HUES64 (cell line): ENCODE data around the gene CD2.

Experiments used
- H3K27ac ChIP-seq: 2 replicates; pipeline ENCODE4 v1.7.0; 2013; ENCODE audit warnings: low read depth, low read length, inconsistent platforms
- H3K27me3 ChIP-seq: 2 replicates; pipeline ENCODE4 v1.6.1; 2013; ENCODE audit warnings: mild to moderate bottlenecking, low read length; ENCODE audit not compliant: insufficient read depth
- H3K36me3 ChIP-seq: 2 replicates; pipeline ENCODE4 v1.6.1; 2013; ENCODE audit warnings: mild to moderate bottlenecking, low read length; ENCODE audit not compliant: insufficient read depth
- H3K4me1 ChIP-seq: 2 replicates; pipeline ENCODE4 v1.6.1; 2013; ENCODE audit warnings: mild to moderate bottlenecking, low read length, moderate library complexity; ENCODE audit not compliant: insufficient read depth
- H3K4me3 ChIP-seq: 2 replicates; pipeline ENCODE4 v1.5.1; 2013; ENCODE audit warnings: mild to moderate bottlenecking, low read length, moderate library complexity
- H3K9ac ChIP-seq: 2 replicates; pipeline ENCODE4 v1.6.1; 2013; ENCODE audit warnings: mild to moderate bottlenecking, low read depth, low read length
- H3K9me3 ChIP-seq: 2 replicates; pipeline ENCODE4 v1.6.1; 2013; ENCODE audit warnings: low read depth, low read length; ENCODE audit not compliant: insufficient read depth
- WGBS: fragments of 150-250, 120-280 bp; methylation state at CpG from one replicate; pipeline ENCODE4 v1.1.7; 2013; ENCODE audit warnings: missing lambda C conversion rate; 5-methylcytosine and 5-hydroxymethylcytosine counted together

Gene CD2

GRCh38 chr1:116733476-116734365, 20.5 kb upstream of the CD2 start:
- no peak overlapping the region for H3K4me3 ChIP-seq
- no peaks in the 10 kb centered on the region for H3K27me3 ChIP-seq
- no peak overlapping the region for H3K27ac ChIP-seq
- no peak overlapping the region for H3K9ac ChIP-seq
- no peaks in the 10 kb centered on the region for H3K4me1 ChIP-seq
- no peaks in the 10 kb centered on the region for H3K36me3 ChIP-seq
- WGBS = 96% methylated on average over 5 of the region's 5 CpGs
- H3K9me3 ChIP-seq = no peaks in the 10 kb centered on the region

GRCh38 chr1:116735246-116735645, 19.0 kb upstream of the CD2 start:
- WGBS = 88% methylated on average over 8 of the region's 8 CpGs
- Histone ChIP-seq H3K36me3 (no peaks in the 10 kb centered on the region), H3K4me3 (no peak overlapping the region), H3K9me3 (no peaks in the 10 kb centered on the region), H3K27me3 (no peaks in the 10 kb centered on the region), H3K4me1 (no peaks in the 10 kb centered on the region), H3K27ac (no peak overlapping the region), H3K9ac (no peak overlapping the region)

GRCh38 chr1:116737020-116737854, 17.0 kb upstream of the CD2 start:
- H3K27me3 ChIP-seq = no peaks in the 10 kb centered on the region
- H3K9ac ChIP-seq = no peak overlapping the region
- H3K9me3 ChIP-seq = peaks cover 8% of the 10 kb centered on the region; the same call in 1 of the 2 replicates
- 58% methylated on average over 8 of the region's 8 CpGs for WGBS
- H3K4me3 ChIP-seq = no peak overlapping the region
- no peak overlapping the region for H3K27ac ChIP-seq
- H3K36me3 ChIP-seq = no peaks in the 10 kb centered on the region
- no peaks in the 10 kb centered on the region for H3K4me1 ChIP-seq

- Histone ChIP-seq H3K4me3 (no peak overlapping the region), H3K27me3 (no peaks in the 10 kb centered on the region), H3K9me3 (peaks cover 13% of the 10 kb centered on the region), H3K9ac (no peak overlapping the region), H3K27ac (no peak overlapping the region), H3K36me3 (no peaks in the 10 kb centered on the region), H3K4me1 (no peaks in the 10 kb centered on the region)
- WGBS = 94% methylated on average over 7 of the region's 7 CpGs
Observed at GRCh38 chr1:116737855-116738321, 16.3 kb upstream of the CD2 start.

- H3K4me3 ChIP-seq = no peak overlapping the region
- H3K9me3 ChIP-seq = peaks cover 22% of the 10 kb centered on the region
- H3K4me1 ChIP-seq = no peaks in the 10 kb centered on the region
- no peaks in the 10 kb centered on the region for H3K36me3 ChIP-seq
- no peaks in the 10 kb centered on the region for H3K27me3 ChIP-seq
- H3K27ac ChIP-seq = no peak overlapping the region
- H3K9ac ChIP-seq = no peak overlapping the region
- WGBS = 92% methylated on average over 9 of the region's 9 CpGs
Observed at GRCh38 chr1:116738673-116739370, 15.4 kb upstream of the CD2 start.

- peaks cover 29% of the 10 kb centered on the region for H3K9me3 ChIP-seq
- WGBS = 97% methylated on average over 5 of the region's 7 CpGs
- H3K27me3 ChIP-seq = no peaks in the 10 kb centered on the region
- no peak overlapping the region for H3K9ac ChIP-seq
- no peaks in the 10 kb centered on the region for H3K36me3 ChIP-seq
- H3K27ac ChIP-seq = no peak overlapping the region
- no peaks in the 10 kb centered on the region for H3K4me1 ChIP-seq
- H3K4me3 ChIP-seq = no peak overlapping the region
Observed at GRCh38 chr1:116739371-116740012, 14.7 kb upstream of the CD2 start.

GRCh38 chr1:116740296-116740695, 13.9 kb upstream of the CD2 start:
- H3K27ac ChIP-seq = no peak overlapping the region
- H3K4me1 ChIP-seq = no peaks in the 10 kb centered on the region
- no peaks in the 10 kb centered on the region for H3K36me3 ChIP-seq
- 93% methylated on average over 6 of the region's 6 CpGs for WGBS
- H3K4me3 ChIP-seq = no peak overlapping the region
- no peaks in the 10 kb centered on the region for H3K27me3 ChIP-seq
- peaks cover 36% of the 10 kb centered on the region for H3K9me3 ChIP-seq
- H3K9ac ChIP-seq = no peak overlapping the region

- H3K4me1 ChIP-seq = no peaks in the 10 kb centered on the region
- H3K9ac ChIP-seq = no peak overlapping the region
- H3K27ac ChIP-seq = no peak overlapping the region
- peaks cover 38% of the 10 kb centered on the region for H3K9me3 ChIP-seq
- 96% methylated on average over 2 of the region's 2 CpGs for WGBS
- no peaks in the 10 kb centered on the region for H3K27me3 ChIP-seq
- no peak overlapping the region for H3K4me3 ChIP-seq
- no peaks in the 10 kb centered on the region for H3K36me3 ChIP-seq
Observed at GRCh38 chr1:116740746-116741145, 13.5 kb upstream of the CD2 start.

GRCh38 chr1:116741836-116742565, 12.2 kb upstream of the CD2 start:
- Histone ChIP-seq H3K4me3 (no peak overlapping the region), H3K9ac (no peak overlapping the region), H3K27ac (no peak overlapping the region), H3K9me3 (peaks cover 44% of the 10 kb centered on the region), H3K4me1 (no peaks in the 10 kb centered on the region), H3K27me3 (no peaks in the 10 kb centered on the region), H3K36me3 (no peaks in the 10 kb centered on the region)
- 97% methylated on average over 42 of the region's 42 CpGs for WGBS

GRCh38 chr1:116743535-116743934, 10.7 kb upstream of the CD2 start:
- no peaks in the 10 kb centered on the region for H3K27me3 ChIP-seq
- H3K36me3 ChIP-seq = no peaks in the 10 kb centered on the region
- no peaks in the 10 kb centered on the region for H3K4me1 ChIP-seq
- no peak overlapping the region for H3K9ac ChIP-seq
- 91% methylated on average over 4 of the region's 4 CpGs for WGBS
- peaks cover 57% of the 10 kb centered on the region for H3K9me3 ChIP-seq
- no peak overlapping the region for H3K27ac ChIP-seq
- no peak overlapping the region for H3K4me3 ChIP-seq
